A549 (cell line): Measurements from ENCODE around the gene ZNF536. TPM values are rescaled to one million over a fixed set of nuclear protein-coding genes. Genes with fewer than 3 reads are reported as not detected.

Source experiments
- ATAC-seq, 2 experiments: fragments of 200-7000 bp in 1 of 2; fragments of >200 bp in 1 of 2; cut with Nextera tagmentation in 1 of 2; cut with Tn5 transposase in 1 of 2; 3 replicates each; pipeline versions ENCODE4 v1.8.0 to v1.9.1; 2018 to 2020; ENCODE audit warnings: mild to moderate bottlenecking in 1 of 2, moderate library complexity in 1 of 2
- CTCF ChIA-PET: fragments of 300-600 bp; sonication (Branson Sonifier 250); formaldehyde crosslinking; extraction: SDS; loops from one replicate; lab custom pipeline; 2021; ENCODE audit warnings: antibody characterized with exemption, inconsistent platforms; lab: Yijun Ruan, JAX
- POLR2A ChIA-PET: fragments of 350-600 bp; formaldehyde crosslinking; extraction: SDS; loops from one replicate; lab custom pipeline; 2021; ENCODE audit warnings: antibody characterized with exemption, inconsistent platforms; lab: Yijun Ruan, JAX
- DNase-seq, 2 experiments: peaks; one replicate each; pipeline versions ENCODE4 v3.0.0 to v3.0.0-alpha.2; 2011 to 2016; ENCODE audit warnings: low read depth in 1 of 2, low spot score in 1 of 2
- FAIRE-seq: peaks from 2 replicates; lab custom pipeline; 2011; peaks lifted over from hg19 to GRCh38; lab: Jason Lieb, UNC
- H3K27ac ChIP-seq, 2 experiments: fragments of >200 bp; sonication (Bioruptor Twin); formaldehyde crosslinking; 3 replicates each; pipeline ENCODE4 v1.5.1; 2016 to 2017
- H3K4me1 ChIP-seq: fragments of >200 bp; sonication (Bioruptor Twin); formaldehyde crosslinking; 3 replicates; pipeline ENCODE4 v1.6.1; 2016
- H3K4me2 ChIP-seq: fragments of >200 bp; sonication (Bioruptor Twin); formaldehyde crosslinking; 3 replicates; pipeline ENCODE4 v1.6.1; 2016
- H3K4me3 ChIP-seq: fragments of >200 bp; sonication (Bioruptor Twin); formaldehyde crosslinking; 3 replicates; pipeline ENCODE4 v1.5.1; 2016
- H3K9me3 ChIP-seq: fragments of >200 bp; sonication (Bioruptor Twin); formaldehyde crosslinking; 3 replicates; pipeline ENCODE4 v1.6.1; 2016
- CBX2 ChIP-seq: fragments of 200-600 bp; sonication (generic); IDR thresholded peaks from 2 replicates; pipeline ENCODE4 v1.6.1; 2016; ENCODE audit warnings: low read depth, mild to moderate bottlenecking, borderline replicate concordance
- CBX8 ChIP-seq: fragments of 200-600 bp; sonication (generic); IDR thresholded peaks from 2 replicates; pipeline ENCODE4 v1.6.1; 2016
- CEBPB ChIP-seq, 2 experiments: fragments of >200 bp in 1 of 2; sonication (Bioruptor Twin) in 1 of 2; formaldehyde crosslinking in 1 of 2; IDR thresholded peaks; 2 replicates each; pipeline ENCODE4 v1.6.1; 2012 to 2016
- CHD2 ChIP-seq: fragments of 150-350 bp; IDR thresholded peaks from 2 replicates; pipeline ENCODE4 v1.6.1; 2014; ENCODE audit warnings: low read length; ENCODE audit not compliant: partially characterized antibody
- CHD4 ChIP-seq: fragments of 200-600 bp; sonication (generic); IDR thresholded peaks from 2 replicates; pipeline ENCODE4 v1.6.1; 2016; ENCODE audit warnings: antibody characterized with exemption, mild to moderate bottlenecking, borderline replicate concordance
- EHMT2 ChIP-seq: fragments of 200-600 bp; sonication (generic); IDR thresholded peaks from 2 replicates; pipeline ENCODE4 v1.6.1; 2016; ENCODE audit warnings: antibody characterized with exemption, low read depth, mild to moderate bottlenecking, moderate library complexity
- FOSB ChIP-seq: fragments of 250-450 bp; sonication (Bioruptor Pico); IDR thresholded peaks from 2 replicates; pipeline ENCODE4 v1.5.0; 2020; ENCODE audit warnings: mild to moderate bottlenecking, moderate library complexity
- GATA3 ChIP-seq: IDR thresholded peaks from 2 replicates; pipeline ENCODE4 v1.6.1; 2012; ENCODE audit warnings: borderline replicate concordance
- HDAC2 ChIP-seq: fragments of 200-600 bp; sonication (generic); IDR thresholded peaks from 2 replicates; pipeline ENCODE4 v1.6.1; 2016
- HOXA7 ChIP-seq: fragments of 250-450 bp; sonication (Bioruptor Pico); IDR thresholded peaks from 2 replicates; pipeline ENCODE4 v1.5.0; 2020; ENCODE audit warnings: mild to moderate bottlenecking, moderate library complexity
- HOXB13 ChIP-seq: fragments of 250-450 bp; sonication (Bioruptor Pico); IDR thresholded peaks from 2 replicates; pipeline ENCODE4 v1.5.0; 2020; ENCODE audit warnings: low read depth, mild to moderate bottlenecking, moderate library complexity
- JUNB ChIP-seq: fragments of >200 bp; sonication (Bioruptor Twin); formaldehyde crosslinking; IDR thresholded peaks from 2 replicates; pipeline ENCODE4 v1.6.1; 2016
- KDM1A ChIP-seq: fragments of 200-600 bp; sonication (generic); IDR thresholded peaks from 2 replicates; pipeline ENCODE4 v1.6.1; 2016; ENCODE audit warnings: low read depth, mild to moderate bottlenecking
- KDM5A ChIP-seq: fragments of 200-600 bp; sonication (generic); IDR thresholded peaks from 2 replicates; pipeline ENCODE4 v1.6.1; 2016; ENCODE audit warnings: antibody characterized with exemption, mild to moderate bottlenecking
- MAFK ChIP-seq: fragments of 450-650 bp; IDR thresholded peaks from 2 replicates; pipeline ENCODE4 v1.6.1; 2014; ENCODE audit not compliant: partially characterized antibody
- MAZ ChIP-seq: fragments of 150-350 bp; IDR thresholded peaks from 2 replicates; pipeline ENCODE4 v1.6.1; 2014; ENCODE audit warnings: antibody characterized with exemption, low read depth, low read length, borderline replicate concordance
- NFE2L2 ChIP-seq: fragments of 150-350 bp; conservative IDR thresholded peaks from 2 replicates; pipeline ENCODE4 v1.6.1; 2014; ENCODE audit warnings: low read length
- NPAS2 ChIP-seq: fragments of 250-450 bp; sonication (Bioruptor Pico); IDR thresholded peaks from 2 replicates; pipeline ENCODE4 v1.8.0; 2022; ENCODE audit warnings: mild to moderate bottlenecking, moderate library complexity, borderline replicate concordance
- POLR2A ChIP-seq: IDR thresholded peaks from 2 replicates; pipeline ENCODE4 v1.6.1; 2012; ENCODE audit warnings: mild to moderate bottlenecking, low read length
- POLR2AphosphoS2 ChIP-seq: conservative IDR thresholded peaks from 2 replicates; pipeline ENCODE4 v1.6.1; 2012; ENCODE audit warnings: low read length, improper control_type of control experiment, inconsistent platforms
- RAD21 ChIP-seq, 2 experiments: fragments of >200 bp in 1 of 2; sonication (Bioruptor Twin) in 1 of 2; formaldehyde crosslinking in 1 of 2; IDR thresholded peaks in 1 of 2; conservative IDR thresholded peaks in 1 of 2; 2 replicates in 1 of 2; 3 replicates in 1 of 2; pipeline ENCODE4 v1.6.1; 2012 to 2018; ENCODE audit warnings: inconsistent platforms in 1 of 2
- RARB ChIP-seq: fragments of 250-450 bp; sonication (Bioruptor Pico); IDR thresholded peaks from 2 replicates; pipeline ENCODE4 v1.8.0; 2021; ENCODE audit warnings: mild to moderate bottlenecking, moderate library complexity
- RCOR1 ChIP-seq: fragments of 150-350 bp; IDR thresholded peaks from 2 replicates; pipeline ENCODE4 v1.6.1; 2014; ENCODE audit warnings: antibody characterized with exemption, low read length, low read depth
- SREBF2 ChIP-seq: fragments of 450-650 bp; IDR thresholded peaks from 2 replicates; pipeline ENCODE4 v1.6.1; 2014; ENCODE audit warnings: mild to moderate bottlenecking, moderate library complexity
- TFCP2L1 ChIP-seq: fragments of 250-450 bp; sonication (Bioruptor Pico); IDR thresholded peaks from 2 replicates; pipeline ENCODE4 v1.5.0; 2021; ENCODE audit warnings: mild to moderate bottlenecking
- ZFP36 ChIP-seq: fragments of 450-650 bp; IDR thresholded peaks from 2 replicates; pipeline ENCODE4 v1.6.1; 2014; ENCODE audit warnings: borderline replicate concordance; ENCODE audit not compliant: partially characterized antibody
- WGBS: methylation state at CpG from one replicate; pipeline ENCODE4 v1.1.6; 2017; ENCODE audit errors: missing lambda C conversion rate; 5-methylcytosine and 5-hydroxymethylcytosine counted together
- polyA plus RNA-seq, 4 experiments: library from polyadenylated mRNA; depleted of rRNA in 3 of 4; stranded (reverse); fragments of >200 nt; fragmentation: RNase III in 1 of 4; extraction: RNeasy Plus Mini Kit Qiagen cat#74134 plus additional on column Dnase treatment in 1 of 4; gene quantifications; 2 replicates in 3 of 4; 3 replicates in 1 of 4; pipeline ENCODE4 v1.2.3, GENCODE V29; 2011 to 2017
- TF ChIP-seq, protein P1 (sequence below): IDR thresholded peaks from 2 replicates; pipeline ENCODE4 v1.6.1; 2012
- TF ChIP-seq, protein P2 (sequence below): fragments of 450-650 bp; IDR thresholded peaks from 2 replicates; pipeline ENCODE4 v1.6.1; 2014; ENCODE audit warnings: antibody characterized with exemption

Gene ZNF536
- polyA plus RNA-seq, 2 of the 4 experiments (the other 2 are of a cell fraction) = not detected

DNA sequence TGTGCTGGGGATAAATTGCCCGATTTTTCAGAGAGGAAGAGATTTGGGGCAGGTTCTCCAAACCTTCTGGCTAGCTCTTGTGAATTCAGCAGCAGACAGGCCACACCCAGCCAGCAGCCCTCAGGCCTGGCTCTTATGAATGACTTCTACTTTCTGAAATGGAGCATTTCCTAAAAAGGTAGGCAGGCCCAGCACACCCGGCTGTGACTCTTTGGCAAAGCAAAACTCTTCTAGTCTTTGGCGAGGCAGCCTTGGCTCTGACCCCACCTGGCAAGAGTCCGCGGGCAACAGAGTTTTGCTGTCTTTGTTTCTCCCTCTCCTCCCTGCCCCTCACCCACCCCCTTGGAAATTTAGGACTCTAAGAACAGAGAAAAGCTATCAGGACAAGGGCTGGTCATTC is 221.2 kb downstream of the ZNF536 start:
- Histone ChIP-seq H3K4me2 (no peak overlapping the region), H3K4me1 (no peaks in the 10 kb centered on the region), H3K27ac (no peak overlapping the region), H3K4me3 (no peak overlapping the region), H3K9me3 (no peaks in the 10 kb centered on the region)
- no peak for ATAC-seq
- ChIA-PET CTCF (interaction anchor here (1.7 kb wide), 1 partner anchor 9 kb away, joined by 3 read pairs; no protein-coding TSS in a partner anchor), POLR2A (no interaction called here)
- no peak for TF ChIP-seq SREBF2
- no peak for TF ChIP-seq CHD4
- no peak for TF ChIP-seq RARB (CRISPR knock-in tag)
- TF ChIP-seq CBX2 = no peak
- TF ChIP-seq FOSB (CRISPR knock-in tag) = no peak
- no peak for TF ChIP-seq MAZ
- no peak for TF ChIP-seq CBX8
- no peak for TF ChIP-seq KDM1A
- TF ChIP-seq RCOR1 = no peak
- TF ChIP-seq POLR2A = no peak
- TF ChIP-seq CEBPB (IDR thresholded peaks at IDR 0.05) = no peak
- no peak for TF ChIP-seq HOXA7 (CRISPR knock-in tag)
- no peak for TF ChIP-seq JUNB
- TF ChIP-seq RAD21 (conservative IDR thresholded peaks at IDR 0.05 in 1 of 2, IDR thresholded peaks at IDR 0.05 in 1 of 2) = no peak
- WGBS = 43% methylated on average over 5 of the region's 5 CpGs
- no peak for DNase-seq
- FAIRE-seq = no peak

DNA sequence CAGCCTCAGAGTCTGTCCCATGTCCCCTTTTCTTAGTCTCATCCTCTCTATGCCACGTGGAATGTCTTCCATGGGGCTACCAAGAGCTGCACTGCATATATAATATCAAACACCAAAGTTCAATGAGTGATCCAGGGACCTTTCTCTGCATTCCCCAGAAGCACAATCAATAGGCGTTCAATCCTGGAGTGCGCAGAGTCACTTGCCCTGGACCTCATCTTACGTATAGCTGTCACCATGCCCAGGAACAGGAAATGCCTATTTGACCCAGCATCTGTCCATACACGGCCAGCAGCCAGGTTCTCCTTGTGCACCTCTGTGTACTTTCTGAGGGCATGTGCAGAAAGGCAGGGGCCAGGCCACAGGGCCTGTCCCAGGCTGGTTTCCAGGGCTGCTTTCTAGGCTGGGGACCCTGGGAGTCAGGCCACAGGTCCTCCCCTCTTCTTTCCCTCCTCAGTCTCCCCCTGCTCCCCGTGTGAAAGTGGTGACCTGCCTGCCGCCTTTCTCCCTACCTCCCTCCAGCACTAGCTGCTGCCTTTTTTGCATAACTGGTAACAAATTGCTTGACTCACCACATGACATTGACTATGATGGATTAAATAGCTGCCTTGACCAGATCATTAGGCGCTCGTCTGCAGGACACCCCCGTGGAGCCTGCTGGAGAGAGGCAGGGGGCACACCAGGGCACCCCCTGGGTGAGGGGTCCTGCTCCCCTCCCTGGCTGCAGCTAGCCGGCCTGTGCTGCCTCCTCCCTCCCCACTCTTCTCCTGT is 222.0 kb downstream of the ZNF536 start:
- Histone ChIP-seq H3K4me3 (no peak overlapping the region), H3K4me1 (no peaks in the 10 kb centered on the region), H3K4me2 (no peak overlapping the region), H3K27ac (no peak overlapping the region), H3K9me3 (no peaks in the 10 kb centered on the region)
- ATAC-seq (no peak), DNase-seq (no peak), FAIRE-seq (no peak)
- TF ChIP-seq FOSB (CRISPR knock-in tag) = no peak
- no peak for TF ChIP-seq HOXB13 (CRISPR knock-in tag)
- no peak for TF ChIP-seq ZFP36
- no peak for TF ChIP-seq CHD2
- no peak for TF ChIP-seq KDM5A
- no peak for TF ChIP-seq KDM1A
- TF ChIP-seq CBX2 = no peak
- TF ChIP-seq GATA3 = no peak
- TF ChIP-seq MAFK = no peak
- no peak for TF ChIP-seq NPAS2 (CRISPR knock-in tag)
- no peak for TF ChIP-seq TFCP2L1 (CRISPR knock-in tag)
- TF ChIP-seq HDAC2 = no peak
- TF ChIP-seq EHMT2 = no peak
- no peak for TF ChIP-seq CEBPB (IDR thresholded peaks at IDR 0.05)
- TF ChIP-seq CBX8 = no peak
- no peak for TF ChIP-seq RCOR1
- no peak for TF ChIP-seq NFE2L2
- TF ChIP-seq, protein P1, sequence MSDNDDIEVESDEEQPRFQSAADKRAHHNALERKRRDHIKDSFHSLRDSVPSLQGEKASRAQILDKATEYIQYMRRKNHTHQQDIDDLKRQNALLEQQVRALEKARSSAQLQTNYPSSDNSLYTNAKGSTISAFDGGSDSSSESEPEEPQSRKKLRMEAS = no peak
- TF ChIP-seq POLR2AphosphoS2 = no peak
- TF ChIP-seq, protein P2, sequence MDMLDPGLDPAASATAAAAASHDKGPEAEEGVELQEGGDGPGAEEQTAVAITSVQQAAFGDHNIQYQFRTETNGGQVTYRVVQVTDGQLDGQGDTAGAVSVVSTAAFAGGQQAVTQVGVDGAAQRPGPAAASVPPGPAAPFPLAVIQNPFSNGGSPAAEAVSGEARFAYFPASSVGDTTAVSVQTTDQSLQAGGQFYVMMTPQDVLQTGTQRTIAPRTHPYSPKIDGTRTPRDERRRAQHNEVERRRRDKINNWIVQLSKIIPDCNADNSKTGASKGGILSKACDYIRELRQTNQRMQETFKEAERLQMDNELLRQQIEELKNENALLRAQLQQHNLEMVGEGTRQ = no peak
- ChIA-PET CTCF (interaction anchor here (0.6 to 1.9 kb wide), 4 partner anchors 8 to 617 kb away, joined by 3 to 4 read pairs (median 4); no protein-coding TSS in a partner anchor), POLR2A (no interaction called here)
- WGBS = 20% methylated on average over 11 of the region's 11 CpGs
